K562 (cell line): Measurements from ENCODE around the gene NCOA6. TPM values are rescaled to one million over a fixed set of nuclear protein-coding genes. Genes with fewer than 3 reads are reported as not detected.

Experiments
- ATAC-seq: fragments of 200-7000 bp; cut with Tn5 transposase; 3 replicates; pipeline ENCODE4 v1.9.1; 2020; ENCODE audit warnings: moderate library complexity
- BruUV-seq: library from RNA; stranded (reverse); fragments of 400-500 nt; replicated peaks from 2 replicates; lab custom pipeline; 2021; lab: Mats Ljungman, UMichigan
- CTCF ChIA-PET: fragments of 300-600 bp; formaldehyde crosslinking; extraction: SDS; loops from one replicate; lab custom pipeline; 2021; ENCODE audit warnings: low intra/inter-chr PET ratio; lab: Yijun Ruan, JAX
- POLR2A ChIA-PET: fragments of 300-600, 350-650 bp; sonication (Branson Sonifier 250); formaldehyde crosslinking; extraction: SDS; loops from one replicate; lab custom pipeline; 2021; ENCODE audit warnings: antibody characterized with exemption, inconsistent platforms; lab: Yijun Ruan, JAX
- DNase-seq, 4 experiments: peaks; one replicate each; pipeline versions ENCODE4 v3.0.0 to v3.0.0-alpha.2; 2011 to 2018; ENCODE audit warnings: low spot score in 3 of 4, mixed read lengths in 3 of 4; ENCODE audit errors: extremely low read depth in 1 of 4
- FAIRE-seq: peaks from 2 replicates; lab custom pipeline; 2011; peaks lifted over from hg19 to GRCh38; lab: Jason Lieb, UNC
- H2AFZ ChIP-seq: 2 replicates; pipeline ENCODE4 v1.6.0; 2011; ENCODE audit warnings: low read depth, low read length, control low read depth, inconsistent platforms
- H3K27ac ChIP-seq: fragments of 200-600 bp; 3 replicates; pipeline ENCODE4 v1.8.0; 2011; ENCODE audit warnings: low read depth, mild to moderate bottlenecking, control low read depth, inconsistent platforms, low read length, moderate library complexity, mixed read lengths; ENCODE audit errors: extremely low read depth
- H3K27me3 ChIP-seq, 2 experiments: fragments of 300-600 bp in 1 of 2; 2 replicates in 1 of 2; 3 replicates in 1 of 2; pipeline versions ENCODE4 v1.6.0 to v1.8.0; 2011; ENCODE audit warnings: inconsistent platforms in 2 of 2, low read length in 2 of 2, mild to moderate bottlenecking in 1 of 2, mixed read lengths in 1 of 2, moderate library complexity in 1 of 2; ENCODE audit not compliant: control insufficient read depth in 2 of 2, insufficient read depth in 2 of 2
- H3K36me3 ChIP-seq: fragments of 300-600 bp; 3 replicates; pipeline ENCODE4 v1.8.0; 2011; ENCODE audit warnings: mild to moderate bottlenecking, low read length, inconsistent platforms; ENCODE audit not compliant: control insufficient read depth, insufficient read depth
- H3K4me1 ChIP-seq, 2 experiments: fragments of 200-600 bp in 1 of 2; replicated peaks in 1 of 2; 2 replicates in 1 of 2; 3 replicates in 1 of 2; pipeline versions ENCODE4 v1.5.1 to v1.8.0; 2011; ENCODE audit warnings: inconsistent platforms in 2 of 2, low read length in 2 of 2, mild to moderate bottlenecking in 1 of 2, mixed read lengths in 1 of 2, moderate library complexity in 1 of 2; ENCODE audit not compliant: control insufficient read depth in 2 of 2, insufficient read depth in 2 of 2
- H3K4me2 ChIP-seq: 2 replicates; pipeline ENCODE4 v1.6.1; 2011; ENCODE audit warnings: low read length, control low read depth, inconsistent platforms, mixed read lengths; ENCODE audit not compliant: insufficient read depth
- H3K4me3 ChIP-seq: fragments of 200-600 bp; sonication (generic), shearing (Covaris generic); 2 replicates; pipeline ENCODE4 v1.5.1; 2016; ENCODE audit warnings: control low read depth, inconsistent platforms
- H3K79me2 ChIP-seq: fragments of 200-600 bp; 3 replicates; pipeline ENCODE4 v1.8.0; 2011; ENCODE audit warnings: low read length, inconsistent platforms; ENCODE audit not compliant: control insufficient read depth, insufficient read depth
- H3K9ac ChIP-seq, 2 experiments: 2 replicates each; pipeline versions ENCODE4 v1.6.0 to v1.6.1; 2011; ENCODE audit warnings: low read depth in 2 of 2, low read length in 2 of 2, control low read depth in 1 of 2, inconsistent platforms in 1 of 2, mild to moderate bottlenecking in 1 of 2, mixed read lengths in 1 of 2; ENCODE audit not compliant: insufficient read depth in 1 of 2
- H3K9me1 ChIP-seq: one replicate; pipeline ENCODE4 v1.6.0; 2011; ENCODE audit warnings: inconsistent platforms, mild to moderate bottlenecking, low read length, moderate library complexity; ENCODE audit not compliant: control insufficient read depth, insufficient read depth
- H3K9me3 ChIP-seq: replicated peaks from 2 replicates; pipeline ENCODE4 v1.5.1; 2011; ENCODE audit warnings: low read depth, low read length, inconsistent platforms; ENCODE audit not compliant: control insufficient read depth, insufficient read depth
- H4K20me1 ChIP-seq: replicated peaks from 2 replicates; pipeline ENCODE4 v1.6.1; 2011; ENCODE audit warnings: low read length, inconsistent platforms, mixed read lengths; ENCODE audit not compliant: control insufficient read depth, insufficient read depth
- CBX8 ChIP-seq: fragments of 200-600 bp; sonication (generic); IDR thresholded peaks from 2 replicates; pipeline ENCODE4 v1.6.1; 2012; ENCODE audit warnings: borderline replicate concordance, mixed run types, low read depth, mild to moderate bottlenecking, moderate library complexity, mixed read lengths, low read length, control low read depth, inconsistent platforms; ENCODE audit not compliant: poor library complexity, severe bottlenecking; ENCODE audit errors: extremely low read depth
- FOXK1 ChIP-seq: sonication (generic); formaldehyde crosslinking; IDR thresholded peaks from 2 replicates; pipeline ENCODE4 v1.8.0; 2022; ENCODE audit warnings: missing genetic modification reagents, mild to moderate bottlenecking, borderline replicate concordance
- HDAC6 ChIP-seq: IDR thresholded peaks from 2 replicates; pipeline ENCODE4 v1.6.1; 2012; ENCODE audit warnings: low read depth, mild to moderate bottlenecking, control low read depth, inconsistent platforms, low read length, moderate library complexity
- NELFE ChIP-seq: IDR thresholded peaks from 2 replicates; pipeline ENCODE4 v1.6.1; 2011; ENCODE audit warnings: mild to moderate bottlenecking; ENCODE audit not compliant: insufficient read depth, insufficient read length
- ZNF589 ChIP-seq: fragments of 200-800 bp; sonication (Bioruptor generic); IDR thresholded peaks from 2 replicates; pipeline ENCODE4 v1.6.1; 2016; ENCODE audit warnings: low read depth, missing genetic modification characterization, missing compliant biosample characterization
- WGBS: fragments of 100-300 bp; shearing (Covaris generic); methylation state at CpG from one replicate; pipeline ENCODE4 v1.1.6; 2016; ENCODE audit warnings: low coverage, mixed read lengths; ENCODE audit not compliant: insufficient coverage; ENCODE audit errors: missing lambda C conversion rate; 5-methylcytosine and 5-hydroxymethylcytosine counted together
- in situ Hi-C: fragments of 300-500 bp; cut with MboI; formaldehyde crosslinking; loops from 4 replicates; pipeline ENCODE4 v1.15.0; 2018; ENCODE audit warnings: inconsistent platforms, mixed read lengths
- intact Hi-C: fragments of 100-400 bp; cut with micrococcal nuclease; formaldehyde crosslinking; loops from 2 replicates; pipeline ENCODE4 v1.14.2; 2022
- polyA plus RNA-seq, 8 experiments: library from polyadenylated mRNA; depleted of rRNA in 4 of 8; stranded (reverse) in 5 of 8; unstranded in 3 of 8; fragments of >200 nt; fragmentation: Nextera tagmentation in 2 of 8; fragmentation: Illumina TruSeq in 1 of 8; extraction: Ambion mirVana in 2 of 8; extraction: Trizol in 1 of 8; gene quantifications; 2 replicates each; pipeline versions ENCODE4 v1.2.1 to v1.2.3, GENCODE V29; 2011 to 2014; ENCODE audit warnings: inconsistent platforms in 1 of 8, missing spikeins in 1 of 8
- total RNA-seq, 7 experiments: library from RNA; depleted of rRNA in 6 of 7; stranded (reverse); fragments of >200 nt in 6 of 7; fragmentation: Illumina TruSeq in 2 of 7; extraction: Trizol in 2 of 7; gene quantifications; 2 replicates each; pipeline versions ENCODE4 v1.2.1 to v1.2.3, GENCODE V29; 2011 to 2021; ENCODE audit warnings: low replicate concordance in 1 of 7
- TF ChIP-seq, protein P1 (sequence below): fragments of 250-450 bp; sonication (Bioruptor Pico); IDR thresholded peaks from 2 replicates; pipeline ENCODE4 v1.9.0; 2021; ENCODE audit warnings: mild to moderate bottlenecking, inconsistent platforms

NCOA6 gene
- total and polyA plus RNA-seq, 9 of the 15 experiments (the other 6 are each of a cell fraction or from before 2014, with no cell fraction given): 6.1 to 25.0 (median 9.5) TPM

DNA sequence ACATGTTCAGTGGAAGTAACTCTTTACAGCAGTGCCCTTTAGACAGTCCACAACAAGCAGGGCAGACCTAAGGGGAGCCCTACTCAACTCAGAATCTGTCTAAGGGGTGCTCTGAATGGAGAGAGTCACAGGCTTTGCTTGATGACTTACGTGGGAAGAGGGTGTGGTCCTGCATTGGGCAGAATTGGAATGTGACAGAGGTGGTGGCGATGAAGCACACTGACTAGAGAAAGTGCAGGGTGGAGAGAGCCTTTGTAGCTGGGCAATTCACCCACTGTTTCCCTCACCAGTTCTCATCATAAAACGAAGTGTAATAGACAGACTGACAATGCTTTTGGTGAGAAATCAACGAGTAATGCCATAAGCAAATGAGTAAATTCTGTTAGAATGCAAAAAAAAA lies 110.1 kb downstream of the NCOA6 start:
- FAIRE-seq (no peak), ATAC-seq (no peak), DNase-seq (no peak)
- CTCF ChIA-PET: no interaction called here
- Histone ChIP-seq H2AFZ (no peak overlapping the region), H3K36me3 (peaks cover 16% of the 10 kb centered on the region; the same call in 2 of the 3 replicates), H3K4me3 (no peak overlapping the region), H3K9ac (no peak overlapping the region), H3K27me3 (no peaks in the 10 kb centered on the region), H3K9me3 (no peaks in the 10 kb centered on the region), H3K4me2 (no peak overlapping the region), H3K27ac (no peak overlapping the region), H3K4me1 (peaks cover 19 to 32% of the 10 kb centered on the region in 2 experiments), H4K20me1 (0 out of 2 replicates have a peak, but pooled peaks cover 2% of the 10 kb centered on the region), H3K79me2 (no peaks in the 10 kb centered on the region), H3K9me1 (no peaks in the 10 kb centered on the region)
- no TSS peak for BruUV-seq
- POLR2A ChIA-PET: interaction anchor here (0.6 kb wide), 1 partner anchor 14 kb away, joined by 3 read pairs; no protein-coding TSS in a partner anchor
- intact Hi-C loops: no loop called here
- no peak for TF ChIP-seq HDAC6
- no peak for TF ChIP-seq ZNF589 (CRISPR knock-in tag)
- no peak for TF ChIP-seq NELFE
- no peak for TF ChIP-seq FOXK1
- TF ChIP-seq, protein P1, sequence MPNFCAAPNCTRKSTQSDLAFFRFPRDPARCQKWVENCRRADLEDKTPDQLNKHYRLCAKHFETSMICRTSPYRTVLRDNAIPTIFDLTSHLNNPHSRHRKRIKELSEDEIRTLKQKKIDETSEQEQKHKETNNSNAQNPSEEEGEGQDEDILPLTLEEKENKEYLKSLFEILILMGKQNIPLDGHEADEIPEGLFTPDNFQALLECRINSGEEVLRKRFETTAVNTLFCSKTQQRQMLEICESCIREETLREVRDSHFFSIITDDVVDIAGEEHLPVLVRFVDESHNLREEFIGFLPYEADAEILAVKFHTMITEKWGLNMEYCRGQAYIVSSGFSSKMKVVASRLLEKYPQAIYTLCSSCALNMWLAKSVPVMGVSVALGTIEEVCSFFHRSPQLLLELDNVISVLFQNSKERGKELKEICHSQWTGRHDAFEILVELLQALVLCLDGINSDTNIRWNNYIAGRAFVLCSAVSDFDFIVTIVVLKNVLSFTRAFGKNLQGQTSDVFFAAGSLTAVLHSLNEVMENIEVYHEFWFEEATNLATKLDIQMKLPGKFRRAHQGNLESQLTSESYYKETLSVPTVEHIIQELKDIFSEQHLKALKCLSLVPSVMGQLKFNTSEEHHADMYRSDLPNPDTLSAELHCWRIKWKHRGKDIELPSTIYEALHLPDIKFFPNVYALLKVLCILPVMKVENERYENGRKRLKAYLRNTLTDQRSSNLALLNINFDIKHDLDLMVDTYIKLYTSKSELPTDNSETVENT (CRISPR knock-in tag): no peak
- TF ChIP-seq CBX8: no peak
- 80% methylated on average over 4 of the region's 4 CpGs for WGBS
- in situ Hi-C loops: no loop called here
